HEK293 (cell line): ENCODE measurements around the gene PDLIM4.

Experiments
- CTCF ChIA-PET: fragments of 350-600 bp; formaldehyde crosslinking; extraction: SDS; loops from one replicate; lab custom pipeline; 2021; ENCODE audit warnings: antibody characterized with exemption; lab: Yijun Ruan, JAX
- POLR2A ChIA-PET: fragments of 300-600 bp; formaldehyde crosslinking; extraction: SDS; loops from one replicate; lab custom pipeline; 2020; ENCODE audit warnings: antibody characterized with exemption, inconsistent platforms; lab: Yijun Ruan, JAX
- H3K27ac ChIP-seq: fragments of 200-500 bp; sonication (Bioruptor generic); 2 replicates; pipeline ENCODE4 v1.5.1; 2014; ENCODE audit warnings: low read depth, low read length, control low read depth, inconsistent platforms; ENCODE audit errors: extremely low read depth
- H3K36me3 ChIP-seq, 2 experiments: fragments of 200-500 bp in 1 of 2; sonication (Bioruptor generic) in 1 of 2; 1 replicate in 1 of 2; 2 replicates in 1 of 2; pipeline ENCODE4 v1.5.1; 2014 to 2017; ENCODE audit warnings: inconsistent platforms in 2 of 2, low read length in 2 of 2; ENCODE audit not compliant: control insufficient read depth in 2 of 2, insufficient read depth in 1 of 2
- H3K4me1 ChIP-seq: fragments of 200-500 bp; sonication (Bioruptor generic); 2 replicates; pipeline ENCODE4 v1.5.1; 2014; ENCODE audit warnings: mild to moderate bottlenecking, low read length, inconsistent platforms; ENCODE audit not compliant: control insufficient read depth, insufficient read depth
- H3K4me3 ChIP-seq: 2 replicates; pipeline ENCODE4 v1.5.1; 2011; ENCODE audit warnings: low read depth, mild to moderate bottlenecking, control low read depth, low read length, moderate library complexity
- H3K9me3 ChIP-seq: fragments of 200-500 bp; sonication (Bioruptor generic); 2 replicates; pipeline ENCODE4 v1.5.1; 2014; ENCODE audit warnings: low read depth, low read length, inconsistent platforms; ENCODE audit not compliant: control insufficient read depth, insufficient read depth
- BCL11A ChIP-seq: fragments of 450-650 bp; formaldehyde crosslinking; IDR thresholded peaks from 2 replicates; pipeline ENCODE4 v1.5.1; 2016; ENCODE audit warnings: low read depth, missing biosample characterization, missing genetic modification characterization
- GLIS2 ChIP-seq: fragments of 450-650 bp; formaldehyde crosslinking; IDR thresholded peaks from 2 replicates; pipeline ENCODE4 v1.5.1; 2016; ENCODE audit warnings: missing biosample characterization, missing genetic modification characterization
- KLF7 ChIP-seq: fragments of 450-650 bp; formaldehyde crosslinking; IDR thresholded peaks from 2 replicates; pipeline ENCODE4 v1.5.1; 2016; ENCODE audit warnings: missing biosample characterization, missing genetic modification characterization, borderline replicate concordance
- MZF1 ChIP-seq: fragments of 450-650 bp; formaldehyde crosslinking; IDR thresholded peaks from 2 replicates; pipeline ENCODE4 v1.5.1; 2017; ENCODE audit warnings: missing biosample characterization, missing genetic modification characterization, borderline replicate concordance
- OSR2 ChIP-seq: fragments of 450-650 bp; formaldehyde crosslinking; IDR thresholded peaks from 2 replicates; pipeline ENCODE4 v1.5.1; 2016; ENCODE audit warnings: missing biosample characterization, missing genetic modification characterization
- PRDM1 ChIP-seq: fragments of 450-650 bp; formaldehyde crosslinking; IDR thresholded peaks from 2 replicates; pipeline ENCODE4; 2016; ENCODE audit warnings: missing biosample characterization, missing genetic modification characterization
- YY2 ChIP-seq: fragments of 450-650 bp; formaldehyde crosslinking; IDR thresholded peaks from 2 replicates; pipeline ENCODE4 v1.5.1; 2016; ENCODE audit warnings: missing biosample characterization, missing genetic modification characterization
- ZBTB20 ChIP-seq: fragments of 450-650 bp; formaldehyde crosslinking; IDR thresholded peaks from 2 replicates; pipeline ENCODE4 v1.5.1; 2016; ENCODE audit warnings: missing biosample characterization, missing genetic modification characterization
- ZBTB21 ChIP-seq: fragments of 450-650 bp; formaldehyde crosslinking; IDR thresholded peaks from 2 replicates; pipeline ENCODE4 v1.5.1; 2017; ENCODE audit warnings: missing biosample characterization, missing genetic modification characterization
- ZNF175 ChIP-seq: fragments of 450-650 bp; formaldehyde crosslinking; IDR thresholded peaks from 2 replicates; pipeline ENCODE4 v1.5.1; 2016; ENCODE audit warnings: missing biosample characterization, missing genetic modification characterization
- ZNF266 ChIP-seq: fragments of 450-650 bp; formaldehyde crosslinking; IDR thresholded peaks from 2 replicates; pipeline ENCODE4 v1.5.1; 2016; ENCODE audit warnings: missing biosample characterization, missing genetic modification characterization, low read depth
- ZNF292 ChIP-seq: fragments of 450-650 bp; formaldehyde crosslinking; IDR thresholded peaks from 2 replicates; pipeline ENCODE4 v1.5.1; 2016; ENCODE audit warnings: low read depth, missing biosample characterization, missing genetic modification characterization, borderline replicate concordance
- ZNF354C ChIP-seq: fragments of 450-650 bp; formaldehyde crosslinking; IDR thresholded peaks from 2 replicates; pipeline ENCODE4 v1.5.1; 2016; ENCODE audit warnings: missing biosample characterization, missing genetic modification characterization, low read depth, borderline replicate concordance
- ZNF366 ChIP-seq: fragments of 450-650 bp; formaldehyde crosslinking; conservative IDR thresholded peaks from 2 replicates; pipeline ENCODE4 v1.5.1; 2016; ENCODE audit warnings: missing biosample characterization, missing genetic modification characterization
- ZNF37A ChIP-seq: fragments of 450-650 bp; IDR thresholded peaks from 2 replicates; pipeline ENCODE4 v1.5.1; 2018; ENCODE audit warnings: missing biosample characterization, missing genetic modification characterization
- ZNF621 ChIP-seq: fragments of 450-650 bp; formaldehyde crosslinking; IDR thresholded peaks from 2 replicates; pipeline ENCODE4 v1.5.1; 2017; ENCODE audit warnings: missing biosample characterization, missing genetic modification characterization
- ZNF776 ChIP-seq: fragments of 450-650 bp; formaldehyde crosslinking; IDR thresholded peaks from 2 replicates; pipeline ENCODE4 v1.5.0; 2017; ENCODE audit warnings: missing biosample characterization, missing genetic modification characterization, borderline replicate concordance
- TF ChIP-seq, protein P1 (sequence below): fragments of 450-650 bp; formaldehyde crosslinking; conservative IDR thresholded peaks from 2 replicates; pipeline ENCODE4 v1.5.1; 2016; ENCODE audit warnings: low read depth, missing biosample characterization, missing genetic modification characterization
- TF ChIP-seq, protein P2 (sequence below): fragments of 450-650 bp; formaldehyde crosslinking; IDR thresholded peaks from 2 replicates; pipeline ENCODE4 v1.5.1; 2016; ENCODE audit warnings: missing biosample characterization, missing genetic modification characterization
- TF ChIP-seq, protein P3 (sequence below): fragments of 450-650 bp; formaldehyde crosslinking; IDR thresholded peaks from 2 replicates; pipeline ENCODE4 v1.5.1; 2016; ENCODE audit warnings: missing biosample characterization, missing genetic modification characterization, borderline replicate concordance
- TF ChIP-seq, protein P4 (sequence below): fragments of 450-650 bp; formaldehyde crosslinking; IDR thresholded peaks from 2 replicates; pipeline ENCODE4 v1.5.1; 2017; ENCODE audit warnings: missing biosample characterization, missing genetic modification characterization

PDLIM4 gene

DNA sequence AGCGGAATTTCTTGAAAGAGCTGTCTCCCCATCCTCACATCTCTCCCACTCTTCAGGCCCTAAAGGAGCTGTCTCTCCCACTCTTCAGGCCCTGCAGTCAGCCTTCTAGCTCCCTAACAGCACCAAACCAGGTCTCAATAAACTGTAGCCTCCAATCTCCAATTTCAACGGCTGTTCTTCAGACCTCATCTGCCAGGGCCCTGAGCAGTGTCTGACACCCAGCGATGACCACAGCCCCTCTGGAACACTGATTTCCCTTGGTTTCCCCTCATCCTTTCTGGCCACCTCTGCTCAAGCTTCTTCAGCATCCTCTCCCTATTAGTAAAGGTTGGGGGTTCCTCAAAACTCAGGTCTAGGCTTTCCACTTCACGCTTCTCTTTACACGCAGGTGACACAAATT, 28.3 kb upstream of the PDLIM4 start:
- no peaks in the 10 kb centered on the region for H3K9me3 ChIP-seq
- no peak overlapping the region for H3K27ac ChIP-seq
- no peak for TF ChIP-seq ZNF175 (tag by site-specific recombination)
- TF ChIP-seq, protein P1, sequence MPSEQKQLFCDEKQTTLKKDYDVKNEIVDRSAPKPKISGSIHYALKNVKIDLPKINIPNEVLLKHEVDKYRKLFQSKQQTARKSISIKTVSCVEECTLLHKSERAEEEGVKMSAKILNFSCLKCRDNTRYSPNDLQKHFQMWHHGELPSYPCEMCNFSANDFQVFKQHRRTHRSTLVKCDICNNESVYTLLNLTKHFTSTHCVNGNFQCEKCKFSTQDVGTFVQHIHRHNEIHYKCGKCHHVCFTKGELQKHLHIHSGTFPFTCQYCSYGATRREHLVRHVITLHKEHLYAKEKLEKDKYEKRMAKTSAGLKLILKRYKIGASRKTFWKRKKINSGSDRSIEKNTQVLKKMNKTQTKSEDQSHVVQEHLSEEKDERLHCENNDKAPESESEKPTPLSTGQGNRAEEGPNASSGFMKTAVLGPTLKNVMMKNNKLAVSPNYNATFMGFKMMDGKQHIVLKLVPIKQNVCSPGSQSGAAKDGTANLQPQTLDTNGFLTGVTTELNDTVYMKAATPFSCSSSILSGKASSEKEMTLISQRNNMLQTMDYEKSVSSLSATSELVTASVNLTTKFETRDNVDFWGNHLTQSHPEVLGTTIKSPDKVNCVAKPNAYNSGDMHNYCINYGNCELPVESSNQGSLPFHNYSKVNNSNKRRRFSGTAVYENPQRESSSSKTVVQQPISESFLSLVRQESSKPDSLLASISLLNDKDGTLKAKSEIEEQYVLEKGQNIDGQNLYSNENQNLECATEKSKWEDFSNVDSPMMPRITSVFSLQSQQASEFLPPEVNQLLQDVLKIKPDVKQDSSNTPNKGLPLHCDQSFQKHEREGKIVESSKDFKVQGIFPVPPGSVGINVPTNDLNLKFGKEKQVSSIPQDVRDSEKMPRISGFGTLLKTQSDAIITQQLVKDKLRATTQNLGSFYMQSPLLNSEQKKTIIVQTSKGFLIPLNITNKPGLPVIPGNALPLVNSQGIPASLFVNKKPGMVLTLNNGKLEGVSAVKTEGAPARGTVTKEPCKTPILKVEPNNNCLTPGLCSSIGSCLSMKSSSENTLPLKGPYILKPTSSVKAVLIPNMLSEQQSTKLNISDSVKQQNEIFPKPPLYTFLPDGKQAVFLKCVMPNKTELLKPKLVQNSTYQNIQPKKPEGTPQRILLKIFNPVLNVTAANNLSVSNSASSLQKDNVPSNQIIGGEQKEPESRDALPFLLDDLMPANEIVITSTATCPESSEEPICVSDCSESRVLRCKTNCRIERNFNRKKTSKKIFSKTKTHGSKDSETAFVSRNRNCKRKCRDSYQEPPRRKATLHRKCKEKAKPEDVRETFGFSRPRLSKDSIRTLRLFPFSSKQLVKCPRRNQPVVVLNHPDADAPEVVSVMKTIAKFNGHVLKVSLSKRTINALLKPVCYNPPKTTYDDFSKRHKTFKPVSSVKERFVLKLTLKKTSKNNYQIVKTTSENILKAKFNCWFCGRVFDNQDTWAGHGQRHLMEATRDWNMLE = no peak
- TF ChIP-seq ZNF776 (tag by site-specific recombination) = no peak
- TF ChIP-seq BCL11A (tag by site-specific recombination) = no peak
- no peak for TF ChIP-seq ZNF621 (tag by site-specific recombination)
- TF ChIP-seq, protein P2, sequence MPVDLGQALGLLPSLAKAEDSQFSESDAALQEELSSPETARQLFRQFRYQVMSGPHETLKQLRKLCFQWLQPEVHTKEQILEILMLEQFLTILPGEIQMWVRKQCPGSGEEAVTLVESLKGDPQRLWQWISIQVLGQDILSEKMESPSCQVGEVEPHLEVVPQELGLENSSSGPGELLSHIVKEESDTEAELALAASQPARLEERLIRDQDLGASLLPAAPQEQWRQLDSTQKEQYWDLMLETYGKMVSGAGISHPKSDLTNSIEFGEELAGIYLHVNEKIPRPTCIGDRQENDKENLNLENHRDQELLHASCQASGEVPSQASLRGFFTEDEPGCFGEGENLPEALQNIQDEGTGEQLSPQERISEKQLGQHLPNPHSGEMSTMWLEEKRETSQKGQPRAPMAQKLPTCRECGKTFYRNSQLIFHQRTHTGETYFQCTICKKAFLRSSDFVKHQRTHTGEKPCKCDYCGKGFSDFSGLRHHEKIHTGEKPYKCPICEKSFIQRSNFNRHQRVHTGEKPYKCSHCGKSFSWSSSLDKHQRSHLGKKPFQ (tag by site-specific recombination) = no peak
- TF ChIP-seq KLF7 (tag by site-specific recombination) = no peak
- no peak for TF ChIP-seq GLIS2 (tag by site-specific recombination)
- TF ChIP-seq ZNF354C (tag by site-specific recombination) = no peak
- no peak for TF ChIP-seq OSR2 (tag by site-specific recombination)
- no peak for TF ChIP-seq ZBTB20 (tag by site-specific recombination)
- no peak for TF ChIP-seq YY2
- no peak for TF ChIP-seq ZNF37A (tag by site-specific recombination)
- no peak for TF ChIP-seq ZNF292 (tag by site-specific recombination)
- TF ChIP-seq PRDM1 (tag by site-specific recombination) = no peak
- TF ChIP-seq ZBTB21 (tag by site-specific recombination) = no peak
- TF ChIP-seq ZNF366 = no peak
- TF ChIP-seq ZNF266 = no peak
- TF ChIP-seq, protein P3, sequence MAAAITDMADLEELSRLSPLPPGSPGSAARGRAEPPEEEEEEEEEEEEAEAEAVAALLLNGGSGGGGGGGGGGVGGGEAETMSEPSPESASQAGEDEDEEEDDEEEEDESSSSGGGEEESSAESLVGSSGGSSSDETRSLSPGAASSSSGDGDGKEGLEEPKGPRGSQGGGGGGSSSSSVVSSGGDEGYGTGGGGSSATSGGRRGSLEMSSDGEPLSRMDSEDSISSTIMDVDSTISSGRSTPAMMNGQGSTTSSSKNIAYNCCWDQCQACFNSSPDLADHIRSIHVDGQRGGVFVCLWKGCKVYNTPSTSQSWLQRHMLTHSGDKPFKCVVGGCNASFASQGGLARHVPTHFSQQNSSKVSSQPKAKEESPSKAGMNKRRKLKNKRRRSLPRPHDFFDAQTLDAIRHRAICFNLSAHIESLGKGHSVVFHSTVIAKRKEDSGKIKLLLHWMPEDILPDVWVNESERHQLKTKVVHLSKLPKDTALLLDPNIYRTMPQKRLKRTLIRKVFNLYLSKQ (tag by site-specific recombination) = no peak
- H3K4me1 ChIP-seq = peaks cover 4% of the 10 kb centered on the region
- H3K4me3 ChIP-seq = no peak overlapping the region
- ChIA-PET CTCF (interaction anchor here (1.2 to 2.9 kb wide), 2 partner anchors 9 to 49 kb away, joined by 3 to 25 read pairs; no protein-coding TSS in a partner anchor), POLR2A (interaction anchor here (0.6 to 3.1 kb wide), 2 partner anchors 14 to 49 kb away, joined by 3 to 27 read pairs; no protein-coding TSS in a partner anchor)
- H3K36me3 ChIP-seq = no peaks in the 10 kb centered on the region

DNA sequence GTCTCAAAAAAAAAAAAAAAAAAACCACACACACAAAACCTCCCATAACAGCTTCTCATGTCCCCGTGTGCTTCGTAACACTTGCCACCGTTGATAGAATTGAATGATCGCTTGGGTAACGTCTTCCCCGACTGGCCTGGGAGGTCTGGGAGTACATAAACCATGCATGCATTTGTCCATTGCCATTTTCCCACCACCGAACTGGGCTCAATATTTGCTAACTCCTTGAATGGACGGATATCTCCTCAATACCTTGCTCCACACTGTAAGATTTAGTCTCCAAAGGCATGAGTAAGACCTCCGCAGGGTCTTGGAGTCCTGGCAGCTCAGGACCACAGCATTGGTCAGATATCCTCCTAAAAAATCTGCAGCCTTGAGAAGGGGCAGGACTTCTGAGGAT, 26.6 kb upstream of the PDLIM4 start:
- TF ChIP-seq MZF1 (tag by site-specific recombination) = no peak
- TF ChIP-seq, protein P4, sequence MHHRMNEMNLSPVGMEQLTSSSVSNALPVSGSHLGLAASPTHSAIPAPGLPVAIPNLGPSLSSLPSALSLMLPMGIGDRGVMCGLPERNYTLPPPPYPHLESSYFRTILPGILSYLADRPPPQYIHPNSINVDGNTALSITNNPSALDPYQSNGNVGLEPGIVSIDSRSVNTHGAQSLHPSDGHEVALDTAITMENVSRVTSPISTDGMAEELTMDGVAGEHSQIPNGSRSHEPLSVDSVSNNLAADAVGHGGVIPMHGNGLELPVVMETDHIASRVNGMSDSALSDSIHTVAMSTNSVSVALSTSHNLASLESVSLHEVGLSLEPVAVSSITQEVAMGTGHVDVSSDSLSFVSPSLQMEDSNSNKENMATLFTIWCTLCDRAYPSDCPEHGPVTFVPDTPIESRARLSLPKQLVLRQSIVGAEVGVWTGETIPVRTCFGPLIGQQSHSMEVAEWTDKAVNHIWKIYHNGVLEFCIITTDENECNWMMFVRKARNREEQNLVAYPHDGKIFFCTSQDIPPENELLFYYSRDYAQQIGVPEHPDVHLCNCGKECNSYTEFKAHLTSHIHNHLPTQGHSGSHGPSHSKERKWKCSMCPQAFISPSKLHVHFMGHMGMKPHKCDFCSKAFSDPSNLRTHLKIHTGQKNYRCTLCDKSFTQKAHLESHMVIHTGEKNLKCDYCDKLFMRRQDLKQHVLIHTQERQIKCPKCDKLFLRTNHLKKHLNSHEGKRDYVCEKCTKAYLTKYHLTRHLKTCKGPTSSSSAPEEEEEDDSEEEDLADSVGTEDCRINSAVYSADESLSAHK (tag by site-specific recombination) = no peak
- CTCF ChIA-PET = interaction anchor here (1.0 kb wide), 1 partner anchor 223 kb away, joined by 3 read pairs; no protein-coding TSS in a partner anchor
- H3K4me3 ChIP-seq = no peak overlapping the region
- POLR2A ChIA-PET = no interaction called here
- H3K27ac ChIP-seq = no peak overlapping the region
- H3K9me3 ChIP-seq = no peaks in the 10 kb centered on the region
- no peaks in the 10 kb centered on the region for H3K36me3 ChIP-seq
- H3K4me1 ChIP-seq = no peaks in the 10 kb centered on the region
